ENCODE results near the gene FRY. TPM values are rescaled to one million over a fixed set of nuclear protein-coding genes. Genes with fewer than 3 reads are reported as not detected.

The FRY gene
- total and polyA plus RNA-seq, 2 of the 13 experiments (the other 11 are each of a cell fraction or from before 2014, with no cell fraction given), result 8.2 to 13.1 TPM

DNA sequence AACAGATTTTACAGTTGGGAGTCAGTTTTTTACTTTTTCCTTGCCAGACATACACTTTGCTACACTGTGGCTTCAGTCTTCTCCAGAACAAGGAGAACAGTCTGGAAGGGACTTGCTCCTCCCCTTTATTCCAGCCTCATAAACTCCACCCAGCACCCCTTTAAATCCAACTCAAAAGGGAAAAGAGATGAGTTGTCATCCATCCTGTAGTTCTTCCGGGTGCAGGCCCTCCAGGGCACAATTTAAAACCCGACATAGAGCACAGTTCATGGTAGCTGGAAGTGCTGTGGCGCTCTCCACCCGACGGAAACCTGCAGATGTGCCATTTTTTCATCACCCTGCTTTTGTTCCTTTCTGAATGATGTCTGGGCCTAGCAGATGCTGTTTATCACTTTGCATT, 184.7 kb downstream of the FRY start:
- DNase-seq (ENCODE audit: low spot score) (no peak), FAIRE-seq (no peak), ATAC-seq (no peak)
- BruUV-seq (replicated peaks), result no TSS peak
- no peak overlapping the region for H3K9ac ChIP-seq (ENCODE audit: insufficient read depth, low read depth, low read length)
- H3K36me3 ChIP-seq (replicated peaks in 1 of 2; ENCODE audit: control insufficient read depth in 1 of 2, insufficient read depth in 2 of 2, low read length in 2 of 2), result peaks cover 6 to 21% of the 10 kb centered on the region in 2 experiments; a peak in 4 of 5 replicates
- H3K4me1 ChIP-seq (ENCODE audit: insufficient read depth, low read length), result no peaks in the 10 kb centered on the region
- no peak overlapping the region for H3K4me2 ChIP-seq (ENCODE audit: low read depth, low read length)
- no peaks in the 10 kb centered on the region for H3K27me3 ChIP-seq (ENCODE audit: control insufficient read depth in 1 of 2, insufficient read depth in 2 of 2, low read length in 2 of 2)
- in situ Hi-C loops (cut with HindIII; ENCODE audit: extremely low pct_ligation_motif_present, low pct_unique_long_range_greater_than_20kb) (no loop called here), intact Hi-C loops (cut with micrococcal nuclease; ENCODE audit: unreplicated experiment) (no loop called here)
- no peaks in the 10 kb centered on the region for H3K9me3 ChIP-seq (ENCODE audit: low read length)
- ChIA-PET CTCF (ENCODE audit: low intra/inter-chr PET ratio, low total read pairs) (no interaction called here), POLR2A (no interaction called here)
- no peak overlapping the region for H3K27ac ChIP-seq (ENCODE audit: extremely low read length, insufficient read depth, low read length)
- H3K4me3 ChIP-seq (replicated peaks in 1 of 3; ENCODE audit: insufficient read depth in 1 of 3, low read depth in 2 of 3, low read length in 3 of 3), result no peak overlapping the region
- no peak overlapping the region for H2AFZ ChIP-seq (ENCODE audit: low read length)
- no peaks in the 10 kb centered on the region for H3K79me2 ChIP-seq (ENCODE audit: insufficient read depth, low read length)
- WGBS (ENCODE audit: low lambda C conversion rate), result 96% methylated on average over 5 of the region's 5 CpGs
- no peaks in the 10 kb centered on the region for H4K20me1 ChIP-seq (ENCODE audit: insufficient read depth, low read length)
- no peak for TF ChIP-seq HIC2 (CRISPR knock-in tag; IDR thresholded peaks at IDR 0.05; ENCODE audit: low read depth)
- TF ChIP-seq, protein P1, sequence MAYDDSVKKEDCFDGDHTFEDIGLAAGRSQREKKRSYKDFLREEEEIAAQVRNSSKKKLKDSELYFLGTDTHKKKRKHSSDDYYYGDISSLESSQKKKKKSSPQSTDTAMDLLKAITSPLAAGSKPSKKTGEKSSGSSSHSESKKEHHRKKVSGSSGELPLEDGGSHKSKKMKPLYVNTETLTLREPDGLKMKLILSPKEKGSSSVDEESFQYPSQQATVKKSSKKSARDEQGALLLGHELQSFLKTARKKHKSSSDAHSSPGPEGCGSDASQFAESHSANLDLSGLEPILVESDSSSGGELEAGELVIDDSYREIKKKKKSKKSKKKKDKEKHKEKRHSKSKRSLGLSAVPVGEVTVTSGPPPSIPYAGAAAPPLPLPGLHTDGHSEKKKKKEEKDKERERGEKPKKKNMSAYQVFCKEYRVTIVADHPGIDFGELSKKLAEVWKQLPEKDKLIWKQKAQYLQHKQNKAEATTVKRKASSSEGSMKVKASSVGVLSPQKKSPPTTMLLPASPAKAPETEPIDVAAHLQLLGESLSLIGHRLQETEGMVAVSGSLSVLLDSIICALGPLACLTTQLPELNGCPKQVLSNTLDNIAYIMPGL (CRISPR knock-in tag; IDR thresholded peaks at IDR 0.05; ENCODE audit: borderline replicate concordance in 1 of 2, low read depth in 1 of 2), result no peak
- TF ChIP-seq USF2 (IDR thresholded peaks at IDR 0.05; ENCODE audit: low read depth, low read length), result no peak
- no peak for TF ChIP-seq USF2 (CRISPR knock-in tag; IDR thresholded peaks at IDR 0.05; ENCODE audit: borderline replicate concordance)
- TF ChIP-seq FIP1L1 (IDR thresholded peaks at IDR 0.05; ENCODE audit: borderline replicate concordance, insufficient read depth, low read depth, low read length), result no peak
- TF ChIP-seq SMAD3 (CRISPR knock-in tag; IDR thresholded peaks at IDR 0.05), result no peak
- TF ChIP-seq, protein P2, sequence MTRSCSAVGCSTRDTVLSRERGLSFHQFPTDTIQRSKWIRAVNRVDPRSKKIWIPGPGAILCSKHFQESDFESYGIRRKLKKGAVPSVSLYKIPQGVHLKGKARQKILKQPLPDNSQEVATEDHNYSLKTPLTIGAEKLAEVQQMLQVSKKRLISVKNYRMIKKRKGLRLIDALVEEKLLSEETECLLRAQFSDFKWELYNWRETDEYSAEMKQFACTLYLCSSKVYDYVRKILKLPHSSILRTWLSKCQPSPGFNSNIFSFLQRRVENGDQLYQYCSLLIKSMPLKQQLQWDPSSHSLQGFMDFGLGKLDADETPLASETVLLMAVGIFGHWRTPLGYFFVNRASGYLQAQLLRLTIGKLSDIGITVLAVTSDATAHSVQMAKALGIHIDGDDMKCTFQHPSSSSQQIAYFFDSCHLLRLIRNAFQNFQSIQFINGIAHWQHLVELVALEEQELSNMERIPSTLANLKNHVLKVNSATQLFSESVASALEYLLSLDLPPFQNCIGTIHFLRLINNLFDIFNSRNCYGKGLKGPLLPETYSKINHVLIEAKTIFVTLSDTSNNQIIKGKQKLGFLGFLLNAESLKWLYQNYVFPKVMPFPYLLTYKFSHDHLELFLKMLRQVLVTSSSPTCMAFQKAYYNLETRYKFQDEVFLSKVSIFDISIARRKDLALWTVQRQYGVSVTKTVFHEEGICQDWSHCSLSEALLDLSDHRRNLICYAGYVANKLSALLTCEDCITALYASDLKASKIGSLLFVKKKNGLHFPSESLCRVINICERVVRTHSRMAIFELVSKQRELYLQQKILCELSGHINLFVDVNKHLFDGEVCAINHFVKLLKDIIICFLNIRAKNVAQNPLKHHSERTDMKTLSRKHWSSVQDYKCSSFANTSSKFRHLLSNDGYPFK (CRISPR knock-in tag; IDR thresholded peaks at IDR 0.05; ENCODE audit: borderline replicate concordance), result no peak
- TF ChIP-seq ZIK1 (CRISPR knock-in tag; IDR thresholded peaks at IDR 0.05; ENCODE audit: borderline replicate concordance, low read depth), result no peak
- no peak for TF ChIP-seq AHR (CRISPR knock-in tag; IDR thresholded peaks at IDR 0.05)
- TF ChIP-seq TCF7 (IDR thresholded peaks at IDR 0.05; ENCODE audit: low read depth), result no peak
- TF ChIP-seq, protein P3, sequence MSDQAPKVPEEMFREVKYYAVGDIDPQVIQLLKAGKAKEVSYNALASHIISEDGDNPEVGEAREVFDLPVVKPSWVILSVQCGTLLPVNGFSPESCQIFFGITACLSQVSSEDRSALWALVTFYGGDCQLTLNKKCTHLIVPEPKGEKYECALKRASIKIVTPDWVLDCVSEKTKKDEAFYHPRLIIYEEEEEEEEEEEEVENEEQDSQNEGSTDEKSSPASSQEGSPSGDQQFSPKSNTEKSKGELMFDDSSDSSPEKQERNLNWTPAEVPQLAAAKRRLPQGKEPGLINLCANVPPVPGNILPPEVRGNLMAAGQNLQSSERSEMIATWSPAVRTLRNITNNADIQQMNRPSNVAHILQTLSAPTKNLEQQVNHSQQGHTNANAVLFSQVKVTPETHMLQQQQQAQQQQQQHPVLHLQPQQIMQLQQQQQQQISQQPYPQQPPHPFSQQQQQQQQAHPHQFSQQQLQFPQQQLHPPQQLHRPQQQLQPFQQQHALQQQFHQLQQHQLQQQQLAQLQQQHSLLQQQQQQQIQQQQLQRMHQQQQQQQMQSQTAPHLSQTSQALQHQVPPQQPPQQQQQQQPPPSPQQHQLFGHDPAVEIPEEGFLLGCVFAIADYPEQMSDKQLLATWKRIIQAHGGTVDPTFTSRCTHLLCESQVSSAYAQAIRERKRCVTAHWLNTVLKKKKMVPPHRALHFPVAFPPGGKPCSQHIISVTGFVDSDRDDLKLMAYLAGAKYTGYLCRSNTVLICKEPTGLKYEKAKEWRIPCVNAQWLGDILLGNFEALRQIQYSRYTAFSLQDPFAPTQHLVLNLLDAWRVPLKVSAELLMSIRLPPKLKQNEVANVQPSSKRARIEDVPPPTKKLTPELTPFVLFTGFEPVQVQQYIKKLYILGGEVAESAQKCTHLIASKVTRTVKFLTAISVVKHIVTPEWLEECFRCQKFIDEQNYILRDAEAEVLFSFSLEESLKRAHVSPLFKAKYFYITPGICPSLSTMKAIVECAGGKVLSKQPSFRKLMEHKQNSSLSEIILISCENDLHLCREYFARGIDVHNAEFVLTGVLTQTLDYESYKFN (CRISPR knock-in tag; conservative IDR thresholded peaks at IDR 0.05), result no peak

Data from HepG2 (cell line).